ENCODE measurements around the gene SYNDIG1. TPM values are rescaled to one million over a fixed set of nuclear protein-coding genes. Genes with fewer than 3 reads are reported as not detected.

Gene SYNDIG1
- polyA plus RNA-seq, 2 of the 4 experiments (the other 2 are of a cell fraction) = 0.96 to 2.6 TPM

DNA sequence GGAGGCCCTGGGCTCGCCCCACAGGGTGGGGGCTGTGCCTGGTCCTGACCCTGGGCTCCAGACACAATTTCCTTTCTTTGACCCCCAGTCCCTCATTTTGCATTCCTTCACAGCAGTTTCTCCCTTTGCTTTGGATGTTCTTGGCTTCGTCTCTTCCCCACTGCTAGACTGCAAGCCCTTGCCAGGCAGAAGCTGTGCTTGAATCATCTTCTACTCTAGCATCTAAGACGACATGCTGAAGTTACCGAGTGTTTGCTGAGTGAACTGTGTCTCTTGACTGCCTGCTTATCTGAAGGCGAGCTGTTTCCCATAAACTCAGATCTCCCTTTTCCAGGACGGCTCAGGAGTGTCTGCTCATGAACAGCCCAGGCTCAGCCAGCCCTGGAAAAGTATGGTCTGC is 14.3 kb upstream of the SYNDIG1 start:
- Histone ChIP-seq H3K9me3 (no peaks in the 10 kb centered on the region), H3K4me1 (no peaks in the 10 kb centered on the region), H3K4me2 (no peak overlapping the region), H3K4me3 (no peak overlapping the region), H3K27ac (no peak overlapping the region)
- CTCF ChIA-PET = interaction anchor here (3.3 kb wide), 1 partner anchor 12 kb away, joined by 16 read pairs; no protein-coding TSS in a partner anchor
- FAIRE-seq = no peak
- DNase-seq (ENCODE audit: low read depth in 1 of 2, low spot score in 1 of 2) = no peak
- ATAC-seq = no peak
- TF ChIP-seq MYC (IDR thresholded peaks at IDR 0.05; ENCODE audit: borderline replicate concordance, low read length) = no peak
- no peak for TF ChIP-seq FOSB (CRISPR knock-in tag; IDR thresholded peaks at IDR 0.05)
- TF ChIP-seq GATA3 (IDR thresholded peaks at IDR 0.05; ENCODE audit: borderline replicate concordance) = no peak
- no peak for TF ChIP-seq HOXB13 (CRISPR knock-in tag; IDR thresholded peaks at IDR 0.05; ENCODE audit: low read depth)
- TF ChIP-seq, protein P1, sequence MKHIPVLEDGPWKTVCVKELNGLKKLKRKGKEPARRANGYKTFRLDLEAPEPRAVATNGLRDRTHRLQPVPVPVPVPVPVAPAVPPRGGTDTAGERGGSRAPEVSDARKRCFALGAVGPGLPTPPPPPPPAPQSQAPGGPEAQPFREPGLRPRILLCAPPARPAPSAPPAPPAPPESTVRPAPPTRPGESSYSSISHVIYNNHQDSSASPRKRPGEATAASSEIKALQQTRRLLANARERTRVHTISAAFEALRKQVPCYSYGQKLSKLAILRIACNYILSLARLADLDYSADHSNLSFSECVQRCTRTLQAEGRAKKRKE (CRISPR knock-in tag; IDR thresholded peaks at IDR 0.05; ENCODE audit: low read depth) = no peak
- TF ChIP-seq CBX2 (IDR thresholded peaks at IDR 0.05; ENCODE audit: borderline replicate concordance, low read depth) = no peak
- TF ChIP-seq ZFP36 (IDR thresholded peaks at IDR 0.05; ENCODE audit: borderline replicate concordance, partially characterized antibody) = no peak
- TF ChIP-seq, protein P2, sequence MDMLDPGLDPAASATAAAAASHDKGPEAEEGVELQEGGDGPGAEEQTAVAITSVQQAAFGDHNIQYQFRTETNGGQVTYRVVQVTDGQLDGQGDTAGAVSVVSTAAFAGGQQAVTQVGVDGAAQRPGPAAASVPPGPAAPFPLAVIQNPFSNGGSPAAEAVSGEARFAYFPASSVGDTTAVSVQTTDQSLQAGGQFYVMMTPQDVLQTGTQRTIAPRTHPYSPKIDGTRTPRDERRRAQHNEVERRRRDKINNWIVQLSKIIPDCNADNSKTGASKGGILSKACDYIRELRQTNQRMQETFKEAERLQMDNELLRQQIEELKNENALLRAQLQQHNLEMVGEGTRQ (IDR thresholded peaks at IDR 0.05) = no peak
- no peak for TF ChIP-seq ZSCAN20 (CRISPR knock-in tag; IDR thresholded peaks at IDR 0.05)
- no peak for TF ChIP-seq NFE2L2 (conservative IDR thresholded peaks at IDR 0.05; ENCODE audit: low read length)
- TF ChIP-seq CHD2 (IDR thresholded peaks at IDR 0.05; ENCODE audit: low read length, partially characterized antibody) = no peak
- no peak for TF ChIP-seq POLR2A (IDR thresholded peaks at IDR 0.05; ENCODE audit: low read length)
- WGBS (ENCODE audit: missing lambda C conversion rate) = 12% methylated on average over 6 of the region's 6 CpGs
- POLR2A ChIA-PET = no interaction called here

DNA sequence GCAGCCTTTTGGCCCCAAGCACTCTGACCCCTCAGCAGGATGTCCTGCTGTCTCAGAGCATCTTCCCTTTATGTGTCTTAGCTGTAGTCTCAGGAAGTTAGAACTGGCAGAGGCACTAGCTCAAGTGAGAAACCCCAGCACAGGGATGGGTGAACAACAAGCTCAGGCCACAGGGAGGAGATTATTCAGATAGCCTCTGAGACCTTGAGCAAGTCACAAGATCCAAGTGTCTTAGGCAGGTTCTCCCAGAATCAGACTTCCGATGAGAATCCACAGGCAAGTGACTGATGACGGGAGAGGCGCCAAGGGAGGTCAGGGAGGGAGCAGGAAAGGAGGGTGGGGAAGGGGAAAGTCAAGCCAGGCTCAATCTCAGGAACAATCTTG is 13.0 kb upstream of the SYNDIG1 start:
- no peak overlapping the region for H3K4me2 ChIP-seq
- H3K4me3 ChIP-seq = no peak overlapping the region
- ChIA-PET POLR2A (no interaction called here), CTCF (interaction anchor here (1.3 to 1.6 kb wide), 2 partner anchors 9 to 20 kb away, joined by 3 to 7 read pairs; no protein-coding TSS in a partner anchor)
- no peaks in the 10 kb centered on the region for H3K9me3 ChIP-seq
- TF ChIP-seq RFX5 (IDR thresholded peaks at IDR 0.05) (no peak), EHF (CRISPR knock-in tag; IDR thresholded peaks at IDR 0.05) (no peak), POLR2A (IDR thresholded peaks at IDR 0.05; ENCODE audit: low read length) (no peak), FOSB (CRISPR knock-in tag; IDR thresholded peaks at IDR 0.05) (no peak), KDM1A (IDR thresholded peaks at IDR 0.05; ENCODE audit: low read depth) (no peak), KDM5A (IDR thresholded peaks at IDR 0.05) (no peak), TP53 (CRISPR knock-in tag; IDR thresholded peaks at IDR 0.05) (no peak), HOXA7 (CRISPR knock-in tag; IDR thresholded peaks at IDR 0.05) (no peak), ZC3H11A (IDR thresholded peaks at IDR 0.05) (no peak), ZSCAN20 (CRISPR knock-in tag; IDR thresholded peaks at IDR 0.05) (no peak), EP300 (IDR thresholded peaks at IDR 0.05) (no peak), FOSL2 (IDR thresholded peaks at IDR 0.05) (no peak), FOSL2 (CRISPR knock-in tag; IDR thresholded peaks at IDR 0.05) (no peak), CEBPB (IDR thresholded peaks at IDR 0.05) (no peak), MAZ (IDR thresholded peaks at IDR 0.05; ENCODE audit: borderline replicate concordance, low read depth, low read length) (no peak), SREBF2 (IDR thresholded peaks at IDR 0.05) (no peak), CHD4 (IDR thresholded peaks at IDR 0.05; ENCODE audit: borderline replicate concordance) (no peak), FOXS1 (CRISPR knock-in tag; IDR thresholded peaks at IDR 0.05) (no peak), POLR2AphosphoS2 (conservative IDR thresholded peaks at IDR 0.05; ENCODE audit: low read length) (no peak), ZFP36 (IDR thresholded peaks at IDR 0.05; ENCODE audit: borderline replicate concordance, partially characterized antibody) (no peak)
- TF ChIP-seq, protein P3, sequence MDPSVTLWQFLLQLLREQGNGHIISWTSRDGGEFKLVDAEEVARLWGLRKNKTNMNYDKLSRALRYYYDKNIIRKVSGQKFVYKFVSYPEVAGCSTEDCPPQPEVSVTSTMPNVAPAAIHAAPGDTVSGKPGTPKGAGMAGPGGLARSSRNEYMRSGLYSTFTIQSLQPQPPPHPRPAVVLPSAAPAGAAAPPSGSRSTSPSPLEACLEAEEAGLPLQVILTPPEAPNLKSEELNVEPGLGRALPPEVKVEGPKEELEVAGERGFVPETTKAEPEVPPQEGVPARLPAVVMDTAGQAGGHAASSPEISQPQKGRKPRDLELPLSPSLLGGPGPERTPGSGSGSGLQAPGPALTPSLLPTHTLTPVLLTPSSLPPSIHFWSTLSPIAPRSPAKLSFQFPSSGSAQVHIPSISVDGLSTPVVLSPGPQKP (IDR thresholded peaks at IDR 0.05; ENCODE audit: low read depth, low read length) = no peak
- DNase-seq (ENCODE audit: low read depth in 1 of 2, low spot score in 1 of 2) = no peak
- 44% methylated on average over 3 of the region's 3 CpGs for WGBS (ENCODE audit: missing lambda C conversion rate)
- no peaks in the 10 kb centered on the region for H3K4me1 ChIP-seq
- H3K27ac ChIP-seq = no peak overlapping the region
- no peak for FAIRE-seq
- ATAC-seq = no peak
